GM19463 (cell line): ENCODE measurements around the gene NDE1.
"Not testable (repeated sequence)": the region's sequence is repeated elsewhere in the genome, so short reads cannot be mapped to it uniquely, and the experiment has no call there.

Experiments used
- ATAC-seq: cut with Tn5 transposase; IDR thresholded peaks from one replicate; pipeline ENCODE4 v1.9.1; 2021; ENCODE audit warnings: mild to moderate bottlenecking, moderate library complexity; ENCODE audit not compliant: unreplicated experiment

NDE1 gene

GRCh38 chr16:15692508-15692907 lies 42.5 kb downstream of the NDE1 start:
- not testable (repeated sequence) for ATAC-seq

GRCh38 chr16:15694499-15694898 lies 44.5 kb downstream of the NDE1 start:
- no peak for ATAC-seq

GRCh38 chr16:15699819-15700218 lies 49.8 kb downstream of the NDE1 start:
- no peak for ATAC-seq

GRCh38 chr16:15701367-15701766 lies 51.3 kb downstream of the NDE1 start:
- no peak for ATAC-seq

- no peak for ATAC-seq
Measured at GRCh38 chr16:15701975-15702970, 52.2 kb downstream of the NDE1 start.

- no peak for ATAC-seq
Measured at GRCh38 chr16:15703029-15703736, 53.1 kb downstream of the NDE1 start.

GRCh38 chr16:15704545-15704987 lies 54.5 kb downstream of the NDE1 start:
- no peak for ATAC-seq

- ATAC-seq: no peak
Measured at GRCh38 chr16:15705064-15705565, 55.1 kb downstream of the NDE1 start.

- ATAC-seq: no peak
Measured at GRCh38 chr16:15707332-15707731, 57.3 kb downstream of the NDE1 start.

GRCh38 chr16:15708096-15708495 lies 58.1 kb downstream of the NDE1 start:
- ATAC-seq: no peak

- no peak for ATAC-seq
Measured at GRCh38 chr16:15708997-15709396, 59.0 kb downstream of the NDE1 start.

- ATAC-seq: no peak
Measured at GRCh38 chr16:15714393-15715172, 64.5 kb downstream of the NDE1 start.

GRCh38 chr16:15715221-15715620 lies 65.2 kb downstream of the NDE1 start:
- ATAC-seq: no peak

- no peak for ATAC-seq
Measured at GRCh38 chr16:15716694-15717447, 66.8 kb downstream of the NDE1 start.

- ATAC-seq: no peak
Measured at GRCh38 chr16:15721018-15721417, 71.0 kb downstream of the NDE1 start.

- no peak for ATAC-seq
Measured at GRCh38 chr16:15723808-15724207, 73.8 kb downstream of the NDE1 start.

- no peak for ATAC-seq
Measured at GRCh38 chr16:15725641-15726240, 75.7 kb downstream of the NDE1 start.

- ATAC-seq: no peak
Measured at GRCh38 chr16:15726715-15727114, 76.7 kb downstream of the NDE1 start.

- ATAC-seq: not testable (repeated sequence)
Measured at GRCh38 chr16:15727697-15728096, 77.7 kb downstream of the NDE1 start.

GRCh38 chr16:15729152-15729551 lies 79.1 kb downstream of the NDE1 start:
- no peak for ATAC-seq
